HG03457 (cell line): ENCODE measurements around the gene ATP6AP1.
"Not testable (repeated sequence)": the region's sequence is repeated elsewhere in the genome, so short reads cannot be mapped to it uniquely, and the experiment has no call there.

Source experiments
- ATAC-seq: cut with Tn5 transposase; IDR thresholded peaks from one replicate; pipeline ENCODE4 v1.9.1; 2021; ENCODE audit warnings: moderate number of reproducible peaks; ENCODE audit not compliant: unreplicated experiment

The ATP6AP1 gene

GRCh38 chrX:154399527-154400368 lies 28.7 kb upstream of the ATP6AP1 start:
- ATAC-seq = no peak

- not testable (repeated sequence) for ATAC-seq
These were observed 28.1 kb upstream of the ATP6AP1 start for GRCh38 chrX:154400369-154400817.

- ATAC-seq = no peak
These were observed 27.3 kb upstream of the ATP6AP1 start for GRCh38 chrX:154401045-154401799.

GRCh38 chrX:154401918-154402621 lies 26.4 kb upstream of the ATP6AP1 start:
- no peak for ATAC-seq

- ATAC-seq = no peak
These were observed 25.8 kb upstream of the ATP6AP1 start for GRCh38 chrX:154402622-154403127.

- no peak for ATAC-seq
These were observed 25.3 kb upstream of the ATP6AP1 start for GRCh38 chrX:154403192-154403591.

GRCh38 chrX:154403858-154404257 lies 24.6 kb upstream of the ATP6AP1 start:
- no peak for ATAC-seq

GRCh38 chrX:154404625-154405192 lies 23.8 kb upstream of the ATP6AP1 start:
- ATAC-seq = no peak

GRCh38 chrX:154408659-154409221 lies 19.7 kb upstream of the ATP6AP1 start:
- ATAC-seq = no peak

- no peak for ATAC-seq
These were observed 19.1 kb upstream of the ATP6AP1 start, which contains the start of gene DNASE1L1 for GRCh38 chrX:154409222-154409871. Gene DNASE1L1 (minus strand): TSS chrX:154409254. CDS start chrX:154405568, 3,686 bp downstream.

- ATAC-seq = no peak
These were observed 16.5 kb upstream of the ATP6AP1 start for GRCh38 chrX:154411981-154412340.

GRCh38 chrX:154412468-154412867 lies 16.0 kb upstream of the ATP6AP1 start:
- ATAC-seq = no peak

- ATAC-seq = no peak
These were observed 15.3 kb upstream of the ATP6AP1 start for GRCh38 chrX:154413142-154413541.

GRCh38 chrX:154417157-154417556 lies 11.3 kb upstream of the ATP6AP1 start:
- ATAC-seq = no peak

- ATAC-seq = no peak
These were observed 9.3 kb upstream of the ATP6AP1 start for GRCh38 chrX:154419189-154419588.

- ATAC-seq = no peak
These were observed 8.6 kb upstream of the ATP6AP1 start for GRCh38 chrX:154419688-154420401.

- no peak for ATAC-seq
These were observed 8.1 kb upstream of the ATP6AP1 start for GRCh38 chrX:154420402-154420756.

- ATAC-seq = no peak
These were observed 1.3 kb upstream of the ATP6AP1 start for GRCh38 chrX:154426916-154427770.
